H4 (cell line): ENCODE data around the gene MRTFB. TPM values are rescaled to one million over a fixed set of nuclear protein-coding genes. Genes with fewer than 3 reads are reported as not detected.
A peak's percentile ranks its signal among the peaks of the same experiment; 100 is the strongest.

Experiments used
- DNase-seq: peaks from one replicate; pipeline ENCODE4 v3.0.0-alpha.2; 2015; ENCODE audit warnings: low spot score
- total RNA-seq: library from RNA; depleted of rRNA; stranded (reverse); fragments of >200 nt; shearing (Covaris generic); gene quantifications from 2 replicates; pipeline ENCODE4 v1.2.3, GENCODE V29; 2014; rRNA removed

MRTFB gene
- total RNA-seq, 1 experiment from 2014 or later: 5.1 TPM

GRCh38 chr16:14307527-14308367 lies 236.6 kb downstream of the MRTFB start:
- DNase-seq: no peak

GRCh38 chr16:14308368-14308723 lies 237.2 kb downstream of the MRTFB start:
- no peak for DNase-seq

GRCh38 chr16:14309001-14309886 lies 238.1 kb downstream of the MRTFB start:
- DNase-seq: no peak

GRCh38 chr16:14309906-14310305 lies 238.8 kb downstream of the MRTFB start:
- DNase-seq: no peak

GRCh38 chr16:14310519-14310991 lies 239.4 kb downstream of the MRTFB start:
- DNase-seq: peak; percentile 32

GRCh38 chr16:14314116-14314515 lies 243.0 kb downstream of the MRTFB start:
- DNase-seq: no peak

- no peak for DNase-seq
Observed at GRCh38 chr16:14315683-14316320, 244.7 kb downstream of the MRTFB start.

Other genes starting within 250 kb of the MRTFB start
- gene ERCC4, start 151.2 kb upstream of the MRTFB start, total RNA-seq: 4.3 and 5.8 TPM in 2 replicates